ENCODE data around the gene TFRC.
A peak's percentile ranks its signal among the peaks of the same experiment; 100 is the strongest.
"Not testable (repeated sequence)": the region's sequence is repeated elsewhere in the genome, so short reads cannot be mapped to it uniquely, and the experiment has no call there.

The TFRC gene

DNA sequence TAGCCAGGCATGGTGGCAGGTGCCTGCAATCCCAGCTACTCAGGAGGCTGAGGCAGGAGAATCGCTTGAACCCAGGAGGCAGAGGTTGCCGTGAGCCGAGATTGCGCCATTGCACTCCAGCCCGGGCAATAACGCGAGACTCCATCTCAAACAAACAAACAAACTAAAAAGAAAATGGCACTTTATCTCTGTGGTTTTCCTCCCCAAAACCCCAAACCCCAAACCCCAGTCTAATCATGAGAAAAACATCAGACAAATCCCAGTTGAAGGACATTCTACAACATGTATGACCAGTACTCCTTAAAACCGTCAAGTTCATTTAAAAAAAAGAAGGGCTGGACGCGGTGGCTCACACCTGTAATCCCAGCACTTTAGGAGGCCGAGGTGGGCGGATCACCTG is 22.8 kb upstream of the TFRC start:
- 79% methylated on average over 8 of the region's 12 CpGs for WGBS (ENCODE audit: insufficient coverage)
- H3K4me1 ChIP-seq (ENCODE audit: control extremely low read depth in 1 of 4, control insufficient read depth in 4 of 4, insufficient read depth in 4 of 4, low read length in 3 of 4); H3K27me3 ChIP-seq (replicated peaks in 2 of 5; ENCODE audit: control insufficient read depth in 4 of 5, insufficient read depth in 5 of 5, low read length in 4 of 5); H3K9me3 ChIP-seq (ENCODE audit: control extremely low read depth in 1 of 5, control insufficient read depth in 4 of 5, insufficient read depth in 2 of 5, low read depth in 1 of 5, low read length in 4 of 5); DNase-seq; H3K36me3 ChIP-seq (ENCODE audit: control insufficient read depth in 4 of 4, insufficient read depth in 4 of 4, low read length in 3 of 4); POLR2A ChIA-PET; H3K4me3 ChIP-seq (ENCODE audit: control insufficient read depth in 1 of 7, extremely low read depth in 1 of 7, insufficient read depth in 4 of 7, low read depth in 2 of 7, low read length in 6 of 7); H3K27ac ChIP-seq (ENCODE audit: insufficient read depth in 1 of 2, low read depth in 1 of 2, low read length in 2 of 2, poor library complexity in 1 of 2, severe bottlenecking in 2 of 2): not testable (repeated sequence)
- CTCF ChIA-PET: interaction anchor here (0.6 to 1.2 kb wide), 2 partner anchors 9 to 31 kb away, joined by 3 to 4 read pairs; no protein-coding TSS in a partner anchor

GRCh38 chr3:196098365-196098980 is 16.6 kb upstream of the TFRC start:
- CTCF ChIA-PET; H3K4me3 ChIP-seq (ENCODE audit: control insufficient read depth in 1 of 7, extremely low read depth in 1 of 7, insufficient read depth in 4 of 7, low read depth in 2 of 7, low read length in 6 of 7); H3K27ac ChIP-seq (ENCODE audit: insufficient read depth in 1 of 2, low read depth in 1 of 2, low read length in 2 of 2, poor library complexity in 1 of 2, severe bottlenecking in 2 of 2); H3K9me3 ChIP-seq (ENCODE audit: control extremely low read depth in 1 of 5, control insufficient read depth in 4 of 5, insufficient read depth in 2 of 5, low read depth in 1 of 5, low read length in 4 of 5); H3K27me3 ChIP-seq (replicated peaks in 2 of 5; ENCODE audit: control insufficient read depth in 4 of 5, insufficient read depth in 5 of 5, low read length in 4 of 5); H3K36me3 ChIP-seq (ENCODE audit: control insufficient read depth in 4 of 4, insufficient read depth in 4 of 4, low read length in 3 of 4): not testable (repeated sequence)
- peak in 1 of 3 donors; percentile 34 for DNase-seq
- peaks cover 15 to 31% (median 25%) of the 10 kb centered on the region in 4 experiments for H3K4me1 ChIP-seq (ENCODE audit: control extremely low read depth in 1 of 4, control insufficient read depth in 4 of 4, insufficient read depth in 4 of 4, low read length in 3 of 4)
- POLR2A ChIA-PET: interaction anchor here (0.6 kb wide), 1 partner anchor 48 kb away, joined by 3 read pairs; no protein-coding TSS in a partner anchor
- WGBS (ENCODE audit: insufficient coverage): no CpG with 5 or more reads among the region's 8 CpGs

- ChIA-PET CTCF (interaction anchor here (1.8 to 5.2 kb wide), 2 partner anchors 24 to 82 kb away, joined by 5 to 20 read pairs; no protein-coding TSS in a partner anchor), POLR2A (interaction anchor here (0.7 kb wide), 1 partner anchor 20 kb away, joined by 3 read pairs; no protein-coding TSS in a partner anchor)
- Histone ChIP-seq H3K4me1 (ENCODE audit: control extremely low read depth in 1 of 4, control insufficient read depth in 4 of 4, insufficient read depth in 4 of 4, low read length in 3 of 4) (peaks cover 15 to 34% (median 26%) of the 10 kb centered on the region in 4 experiments), H3K27me3 (replicated peaks in 2 of 5; ENCODE audit: control insufficient read depth in 4 of 5, insufficient read depth in 5 of 5, low read length in 4 of 5) (no peaks in the 10 kb centered on the region), H3K4me3 (ENCODE audit: control insufficient read depth in 1 of 7, extremely low read depth in 1 of 7, insufficient read depth in 4 of 7, low read depth in 2 of 7, low read length in 6 of 7) (no peak overlapping the region), H3K27ac (ENCODE audit: insufficient read depth in 1 of 2, low read depth in 1 of 2, low read length in 2 of 2, poor library complexity in 1 of 2, severe bottlenecking in 2 of 2) (no peak overlapping the region), H3K9me3 (ENCODE audit: control extremely low read depth in 1 of 5, control insufficient read depth in 4 of 5, insufficient read depth in 2 of 5, low read depth in 1 of 5, low read length in 4 of 5) (no peaks in the 10 kb centered on the region), H3K36me3 (ENCODE audit: control insufficient read depth in 4 of 4, insufficient read depth in 4 of 4, low read length in 3 of 4) (no peaks in the 10 kb centered on the region)
- DNase-seq: no peak
- WGBS (ENCODE audit: insufficient coverage): 79% methylated on average over 3 of the region's 5 CpGs
Measured at GRCh38 chr3:196097373-196098154, 15.7 kb upstream of the TFRC start.

- Histone ChIP-seq H3K36me3 (ENCODE audit: control insufficient read depth in 4 of 4, insufficient read depth in 4 of 4, low read length in 3 of 4) (no peaks in the 10 kb centered on the region), H3K4me1 (ENCODE audit: control extremely low read depth in 1 of 4, control insufficient read depth in 4 of 4, insufficient read depth in 4 of 4, low read length in 3 of 4) (peaks cover 15 to 34% (median 26%) of the 10 kb centered on the region in 4 experiments), H3K27ac (ENCODE audit: insufficient read depth in 1 of 2, low read depth in 1 of 2, low read length in 2 of 2, poor library complexity in 1 of 2, severe bottlenecking in 2 of 2) (peak overlapping the region; percentile 49 to 51), H3K27me3 (replicated peaks in 2 of 5; ENCODE audit: control insufficient read depth in 4 of 5, insufficient read depth in 5 of 5, low read length in 4 of 5) (no peaks in the 10 kb centered on the region), H3K4me3 (ENCODE audit: control insufficient read depth in 1 of 7, extremely low read depth in 1 of 7, insufficient read depth in 4 of 7, low read depth in 2 of 7, low read length in 6 of 7) (peak overlapping the region in 1 of 7 experiments; percentile 20), H3K9me3 (ENCODE audit: control extremely low read depth in 1 of 5, control insufficient read depth in 4 of 5, insufficient read depth in 2 of 5, low read depth in 1 of 5, low read length in 4 of 5) (no peaks in the 10 kb centered on the region)
- CTCF ChIA-PET: interaction anchor here (0.8 to 6.4 kb wide), 10 partner anchors 9 to 101 kb away, joined by 3 to 34 read pairs (median 4); no protein-coding TSS in a partner anchor
- POLR2A ChIA-PET: no interaction called here
- WGBS (ENCODE audit: insufficient coverage): 42% methylated on average over 9 of the region's 11 CpGs
- DNase-seq: peak in 2 of 3 donors; percentile 66 to 75
Measured at GRCh38 chr3:196096382-196096953, 14.6 kb upstream of the TFRC start.

DNA sequence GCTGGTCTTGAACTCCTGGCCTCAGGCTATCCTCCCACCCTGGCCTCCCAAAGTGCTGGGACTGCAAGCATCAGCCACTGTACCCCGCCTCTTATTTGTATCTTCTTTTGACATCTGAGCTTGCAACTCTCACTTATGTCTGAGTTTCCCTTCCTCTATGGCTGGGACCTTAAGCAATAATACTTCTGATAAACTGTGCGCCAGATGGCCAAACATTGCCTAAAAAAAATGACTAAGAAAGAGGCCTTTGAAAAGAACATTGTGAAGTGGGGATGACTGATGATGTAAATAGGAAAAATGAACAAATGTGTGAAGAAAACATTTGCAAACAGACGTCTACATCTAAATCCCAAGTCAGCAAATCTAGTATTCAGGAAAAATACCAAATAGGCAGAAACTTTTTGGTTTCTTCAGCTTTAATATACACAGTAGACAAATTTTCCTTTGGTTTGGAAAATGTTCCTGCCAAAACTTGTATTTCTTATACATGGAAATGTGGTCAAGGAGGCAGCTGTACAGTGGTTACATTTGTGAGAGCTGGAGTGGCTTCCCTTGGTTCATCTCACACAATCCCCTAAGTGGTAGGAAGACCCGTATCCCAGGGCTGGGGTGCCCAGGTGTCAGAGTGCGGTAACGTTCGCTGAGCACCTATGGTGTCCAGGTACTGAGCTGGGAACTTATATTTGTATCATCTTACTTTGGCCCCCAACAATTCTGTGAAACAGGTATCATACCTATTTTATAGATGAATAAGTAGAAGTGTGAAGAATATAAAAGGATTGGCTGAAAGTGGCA is 11.6 kb upstream of the TFRC start:
- H3K4me3 ChIP-seq (ENCODE audit: control insufficient read depth in 1 of 7, extremely low read depth in 1 of 7, insufficient read depth in 4 of 7, low read depth in 2 of 7, low read length in 6 of 7): no peak overlapping the region
- no peaks in the 10 kb centered on the region for H3K36me3 ChIP-seq (ENCODE audit: control insufficient read depth in 4 of 4, insufficient read depth in 4 of 4, low read length in 3 of 4)
- no peak overlapping the region for H3K27ac ChIP-seq (ENCODE audit: insufficient read depth in 1 of 2, low read depth in 1 of 2, low read length in 2 of 2, poor library complexity in 1 of 2, severe bottlenecking in 2 of 2)
- H3K9me3 ChIP-seq (ENCODE audit: control extremely low read depth in 1 of 5, control insufficient read depth in 4 of 5, insufficient read depth in 2 of 5, low read depth in 1 of 5, low read length in 4 of 5): no peaks in the 10 kb centered on the region
- ChIA-PET POLR2A (no interaction called here), CTCF (interaction anchor here (0.6 to 6.4 kb wide), 10 partner anchors 9 to 422 kb away, joined by 3 to 34 read pairs (median 4); no protein-coding TSS in a partner anchor)
- DNase-seq: peak in 2 of 3 donors; percentile 53 to 58
- no peaks in the 10 kb centered on the region for H3K27me3 ChIP-seq (replicated peaks in 2 of 5; ENCODE audit: control insufficient read depth in 4 of 5, insufficient read depth in 5 of 5, low read length in 4 of 5)
- peaks cover 15 to 29% (median 22%) of the 10 kb centered on the region in 4 experiments for H3K4me1 ChIP-seq (ENCODE audit: control extremely low read depth in 1 of 4, control insufficient read depth in 4 of 4, insufficient read depth in 4 of 4, low read length in 3 of 4)
- WGBS (ENCODE audit: insufficient coverage): 86% methylated on average over 2 of the region's 7 CpGs

DNA sequence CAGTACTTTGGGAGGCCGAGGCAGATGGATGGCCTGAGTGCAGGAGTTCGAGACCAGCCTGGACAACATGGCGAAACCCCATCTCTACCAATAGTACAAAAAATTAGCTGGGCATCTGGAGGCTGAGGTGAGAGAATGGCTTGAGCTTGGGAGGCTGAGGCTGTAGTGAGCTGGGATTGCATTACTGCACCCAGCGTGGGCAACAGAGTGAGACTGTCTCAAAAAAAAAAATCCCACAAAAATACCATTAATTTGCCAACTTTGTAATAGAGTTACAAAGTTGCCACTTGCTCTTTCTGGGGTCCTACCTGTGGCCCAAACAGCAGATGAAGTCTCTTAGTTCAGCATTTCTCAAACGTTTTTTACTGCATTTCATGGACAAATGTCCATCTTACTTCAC is 6.0 kb upstream of the TFRC start:
- WGBS (ENCODE audit: insufficient coverage): 63% methylated on average over 1 of the region's 5 CpGs
- no peak overlapping the region for H3K4me3 ChIP-seq (ENCODE audit: control insufficient read depth in 1 of 7, extremely low read depth in 1 of 7, insufficient read depth in 4 of 7, low read depth in 2 of 7, low read length in 6 of 7)
- POLR2A ChIA-PET: no interaction called here

More for the DNA sequence above, 6.0 kb upstream of the TFRC start:
- Histone ChIP-seq H3K27ac (ENCODE audit: insufficient read depth in 1 of 2, low read depth in 1 of 2, low read length in 2 of 2, poor library complexity in 1 of 2, severe bottlenecking in 2 of 2) (no peak overlapping the region), H3K36me3 (ENCODE audit: control insufficient read depth in 4 of 4, insufficient read depth in 4 of 4, low read length in 3 of 4) (no peaks in the 10 kb centered on the region), H3K9me3 (ENCODE audit: control extremely low read depth in 1 of 5, control insufficient read depth in 4 of 5, insufficient read depth in 2 of 5, low read depth in 1 of 5, low read length in 4 of 5) (no peaks in the 10 kb centered on the region), H3K27me3 (replicated peaks in 2 of 5; ENCODE audit: control insufficient read depth in 4 of 5, insufficient read depth in 5 of 5, low read length in 4 of 5) (no peaks in the 10 kb centered on the region), H3K4me1 (ENCODE audit: control extremely low read depth in 1 of 4, control insufficient read depth in 4 of 4, insufficient read depth in 4 of 4, low read length in 3 of 4) (peaks cover 0 to 12% (median 8%) of the 10 kb centered on the region in 4 experiments)
- CTCF ChIA-PET: interaction anchor here (1.0 kb wide), 1 partner anchor 13 kb away, joined by 3 read pairs; no protein-coding TSS in a partner anchor
- DNase-seq: no peak

Measured in common myeloid progenitor, CD34-positive (primary cell).